Tibial nerve (tissue), 4 donors: ENCODE measurements around the gene ZNF460.

Source experiments
- CTCF ChIP-seq, 5 experiments: fragments of 200-600 bp in 3 of 5; fragments of 450-650 bp in 2 of 5; sonication (generic) in 3 of 5; IDR thresholded peaks; one replicate each; pipeline ENCODE4 v1.5.1; 2016 to 2019; ENCODE audit warnings: antibody characterized with exemption in 5 of 5, mild to moderate bottlenecking in 3 of 5, moderate library complexity in 2 of 5
- EP300 ChIP-seq, 2 donors: sonication (generic); formaldehyde crosslinking; IDR thresholded peaks; one replicate each; pipeline ENCODE4 v1.6.1; 2017; ENCODE audit warnings: antibody characterized with exemption in 2 of 2, mild to moderate bottlenecking in 1 of 2
- POLR2A ChIP-seq, 2 donors: fragments of 450-650 bp; IDR thresholded peaks; one replicate each; pipeline ENCODE4 v1.6.1; 2017; ENCODE audit warnings: antibody characterized with exemption in 2 of 2, mild to moderate bottlenecking in 2 of 2, moderate library complexity in 2 of 2

- TF ChIP-seq CTCF (IDR thresholded peaks at IDR 0.05) (no peak), POLR2A (IDR thresholded peaks at IDR 0.05) (no peak), EP300 (IDR thresholded peaks at IDR 0.05) (no peak)
These were observed 53.9 kb downstream of the ZNF460 start for GRCh38 chr19:57334191-57334590.
